ENCODE measurements around the gene CPSF4L. TPM values are rescaled to one million over a fixed set of nuclear protein-coding genes. Genes with fewer than 3 reads are reported as not detected.

The CPSF4L gene
- total and polyA plus RNA-seq, 2 of the 13 experiments (the other 11 are each of a cell fraction or from before 2014, with no cell fraction given), result 0.73 to 1.6 TPM

GRCh38 chr17:73231841-73232586 is 29.7 kb downstream of the CPSF4L start (continued):
- TF ChIP-seq YY1 (IDR thresholded peaks at IDR 0.05; ENCODE audit: insufficient read depth, insufficient replicate concordance, low read depth, low read length) (peak; percentile 80), ZNF230 (CRISPR knock-in tag; IDR thresholded peaks at IDR 0.05) (no peak; the same call in 1 of the 2 replicates), ZNF574 (CRISPR knock-in tag; IDR thresholded peaks at IDR 0.05) (peak; percentile 88), ZFY (CRISPR knock-in tag; IDR thresholded peaks at IDR 0.05) (peak; percentile 87), MIER2 (CRISPR knock-in tag; IDR thresholded peaks at IDR 0.05) (no peak), IKZF1 (IDR thresholded peaks at IDR 0.05) (no peak), ZNF543 (CRISPR knock-in tag; IDR thresholded peaks at IDR 0.05) (peak; percentile 93), ZNF12 (CRISPR knock-in tag; IDR thresholded peaks at IDR 0.05) (peak; percentile 83; the same call in 1 of the 2 replicates), ZNF281 (CRISPR knock-in tag; IDR thresholded peaks at IDR 0.05; ENCODE audit: borderline replicate concordance) (0 out of 2 replicates have a peak, but pooled peaks have one; percentile 56), USF2 (IDR thresholded peaks at IDR 0.05; ENCODE audit: low read depth, low read length) (no peak), USF2 (CRISPR knock-in tag; IDR thresholded peaks at IDR 0.05; ENCODE audit: borderline replicate concordance) (no peak; the same call in 1 of the 2 replicates), SMARCE1 (IDR thresholded peaks at IDR 0.05; ENCODE audit: borderline replicate concordance) (no peak), ZNF3 (CRISPR knock-in tag; IDR thresholded peaks at IDR 0.05) (no peak), GZF1 (CRISPR knock-in tag; IDR thresholded peaks at IDR 0.05) (peak; percentile 75), JUN (CRISPR knock-in tag; IDR thresholded peaks at IDR 0.05) (no peak), ZNF768 (CRISPR knock-in tag; IDR thresholded peaks at IDR 0.05) (peak; percentile 44; the same call in 1 of the 2 replicates), KAT8 (CRISPR knock-in tag; IDR thresholded peaks at IDR 0.05) (peak; percentile 75), ELF1 (CRISPR knock-in tag; IDR thresholded peaks at IDR 0.05) (peak; percentile 94), MAZ (IDR thresholded peaks at IDR 0.05; ENCODE audit: borderline replicate concordance, low read depth, low read length) (peak; percentile 84), MAZ (CRISPR knock-in tag; IDR thresholded peaks at IDR 0.05; ENCODE audit: low read depth) (peak; percentile 92), RFXAP (CRISPR knock-in tag; IDR thresholded peaks at IDR 0.05; ENCODE audit: borderline replicate concordance) (peak; percentile 60; the same call in 1 of the 2 replicates), SP1 (IDR thresholded peaks at IDR 0.05) (no peak), SP1 (CRISPR knock-in tag; IDR thresholded peaks at IDR 0.05) (peak; percentile 89), GATA4 (IDR thresholded peaks at IDR 0.05; ENCODE audit: borderline replicate concordance, low read depth) (peak; percentile 65; the same call in 1 of the 2 replicates), RELA (CRISPR knock-in tag; IDR thresholded peaks at IDR 0.05) (0 out of 2 replicates have a peak, but pooled peaks have one; percentile 50)

All from HepG2 (cell line).